Left renal cortex interstitium (tissue), 4 donors: ENCODE measurements around the gene PRKG1. TPM values are rescaled to one million over a fixed set of nuclear protein-coding genes. Genes with fewer than 3 reads are reported as not detected.
"Not testable (repeated sequence)": the region's sequence is repeated elsewhere in the genome, so short reads cannot be mapped to it uniquely, and the experiment has no call there.

Experiments used
- DNase-seq, 4 donors: peaks; one replicate each; pipeline ENCODE4 v3.0.0-alpha.2; 2013; ENCODE audit warnings: low read depth in 4 of 4, low spot score in 2 of 4, missing footprints in 1 of 4
- polyA plus RNA-seq, 4 donors: library from polyadenylated mRNA; unstranded; fragments of 120-200 nt; gene quantifications; one replicate each; pipeline ENCODE4 v1.2.1, GENCODE V29; 2013; ENCODE audit not compliant: insufficient read length in 4 of 4

The PRKG1 gene
- polyA plus RNA-seq, 4 donors, result 12.3 to 14.3 (median 13.4) TPM

- no peak for DNase-seq
These were observed 239.0 kb downstream of the PRKG1 start for GRCh38 chr10:51313251-51313650.

- DNase-seq, result no peak
These were observed 239.6 kb downstream of the PRKG1 start for GRCh38 chr10:51313773-51314478.

- peak in 1 of 4 donors; percentile 19 for DNase-seq
These were observed 240.2 kb downstream of the PRKG1 start for GRCh38 chr10:51314481-51314880.

GRCh38 chr10:51318399-51319172 is 244.3 kb downstream of the PRKG1 start:
- DNase-seq, result no peak

GRCh38 chr10:51319173-51319435 is 244.8 kb downstream of the PRKG1 start:
- no peak for DNase-seq

GRCh38 chr10:51321300-51321699 is 247.0 kb downstream of the PRKG1 start:
- DNase-seq, result no peak

GRCh38 chr10:51321980-51322379 is 247.7 kb downstream of the PRKG1 start:
- no peak for DNase-seq

GRCh38 chr10:51325649-51326048 is 251.4 kb downstream of the PRKG1 start:
- no peak for DNase-seq

- DNase-seq, result no peak
These were observed 251.9 kb downstream of the PRKG1 start for GRCh38 chr10:51326174-51326573.

GRCh38 chr10:51327432-51327831 is 253.1 kb downstream of the PRKG1 start:
- DNase-seq, result no peak

GRCh38 chr10:51340366-51340765 is 266.1 kb downstream of the PRKG1 start:
- no peak for DNase-seq

- no peak for DNase-seq
These were observed 266.7 kb downstream of the PRKG1 start for GRCh38 chr10:51340845-51341610.

- not testable (repeated sequence) for DNase-seq
These were observed 267.5 kb downstream of the PRKG1 start for GRCh38 chr10:51341745-51342144.

- no peak for DNase-seq
These were observed 268.1 kb downstream of the PRKG1 start for GRCh38 chr10:51342381-51342780.

GRCh38 chr10:51343391-51343790 is 269.1 kb downstream of the PRKG1 start:
- no peak for DNase-seq

- DNase-seq, result no peak
These were observed 270.1 kb downstream of the PRKG1 start for GRCh38 chr10:51344371-51344770.

- DNase-seq, result no peak
These were observed 274.3 kb downstream of the PRKG1 start for GRCh38 chr10:51348622-51349021.

- no peak for DNase-seq
These were observed 282.9 kb downstream of the PRKG1 start for GRCh38 chr10:51357170-51357569.

- no peak for DNase-seq
These were observed 283.9 kb downstream of the PRKG1 start for GRCh38 chr10:51358227-51358626.

GRCh38 chr10:51363415-51363814 is 289.1 kb downstream of the PRKG1 start:
- DNase-seq, result no peak

GRCh38 chr10:51364674-51365073 is 290.4 kb downstream of the PRKG1 start:
- DNase-seq, result no peak

GRCh38 chr10:51366044-51366443 is 291.8 kb downstream of the PRKG1 start:
- no peak for DNase-seq
